IMR-90 (cell line): ENCODE measurements around the gene ASB1. TPM values are rescaled to one million over a fixed set of nuclear protein-coding genes. Genes with fewer than 3 reads are reported as not detected.

Source experiments
- ATAC-seq: fragments of 200-7000 bp; cut with Tn5 transposase; 2 replicates; pipeline ENCODE4 v1.9.1; 2020; ENCODE audit warnings: low read depth, mild to moderate bottlenecking, moderate library complexity
- BruUV-seq: library from RNA; stranded (reverse); fragments of 400-500 nt; replicated peaks from 2 replicates; lab custom pipeline; 2021; lab: Mats Ljungman, UMichigan
- CTCF ChIA-PET: fragments of 300-600 bp; formaldehyde crosslinking; extraction: SDS; loops from one replicate; lab custom pipeline; 2021; ENCODE audit warnings: antibody characterized with exemption; lab: Yijun Ruan, JAX
- POLR2A ChIA-PET: fragments of 300-600 bp; sonication (Branson Sonifier 250); formaldehyde crosslinking; loops from one replicate; lab custom pipeline; 2022; ENCODE audit warnings: antibody characterized with exemption; ENCODE audit not compliant: unreplicated experiment; lab: Charles Lee
- DNase-seq: peaks from one replicate; pipeline ENCODE4 v3.0.0; 2013
- H2AFZ ChIP-seq: replicated peaks from 2 replicates; pipeline ENCODE3; 2013; ENCODE audit warnings: low read length, mild to moderate bottlenecking; ENCODE audit not compliant: poor library complexity
- H2AK5ac ChIP-seq: 2 replicates; pipeline ENCODE4 v1.6.1; 2013; ENCODE audit warnings: low read depth, low read length, inconsistent platforms
- H2AK9ac ChIP-seq: replicated peaks from 2 replicates; pipeline ENCODE3; 2013; ENCODE audit warnings: mild to moderate bottlenecking, low read depth, low read length, moderate library complexity; ENCODE audit not compliant: poor library complexity
- H2BK120ac ChIP-seq: 2 replicates; pipeline ENCODE4 v1.6.1; 2013; ENCODE audit warnings: low read depth, low read length, inconsistent platforms
- H2BK15ac ChIP-seq: 3 replicates; pipeline ENCODE4 v1.6.1; 2013; ENCODE audit warnings: low read depth, low read length, inconsistent platforms
- H2BK20ac ChIP-seq: 2 replicates; pipeline ENCODE4 v1.6.1; 2013; ENCODE audit warnings: low read depth, mild to moderate bottlenecking, inconsistent platforms, low read length, moderate library complexity
- H2BK5ac ChIP-seq: 2 replicates; pipeline ENCODE4 v1.6.1; 2013; ENCODE audit warnings: mild to moderate bottlenecking, low read depth, low read length, inconsistent platforms; ENCODE audit not compliant: poor library complexity, severe bottlenecking
- H3K14ac ChIP-seq: replicated peaks from 2 replicates; pipeline ENCODE4 v1.6.1; 2013; ENCODE audit warnings: low read depth, low read length, inconsistent platforms
- H3K18ac ChIP-seq: 2 replicates; pipeline ENCODE4 v1.6.1; 2013; ENCODE audit warnings: low read depth, low read length, control low read depth
- H3K23ac ChIP-seq: 2 replicates; pipeline ENCODE4 v1.6.1; 2013; ENCODE audit warnings: low read depth, low read length, inconsistent platforms
- H3K27ac ChIP-seq: 2 replicates; pipeline ENCODE4 v1.5.1; 2013; ENCODE audit warnings: mild to moderate bottlenecking, control low read depth, low read length; ENCODE audit not compliant: insufficient read depth
- H3K27me3 ChIP-seq: 2 replicates; pipeline ENCODE4 v1.6.1; 2013; ENCODE audit warnings: low read length; ENCODE audit not compliant: control insufficient read depth, insufficient read depth
- H3K36me3 ChIP-seq: 2 replicates; pipeline ENCODE4 v1.6.1; 2013; ENCODE audit warnings: low read length, mixed read lengths; ENCODE audit not compliant: control insufficient read depth, insufficient read depth
- H3K4ac ChIP-seq: 2 replicates; pipeline ENCODE4 v1.6.1; 2013; ENCODE audit warnings: low read depth, low read length, inconsistent platforms
- H3K4me1 ChIP-seq: 2 replicates; pipeline ENCODE4 v1.6.1; 2013; ENCODE audit warnings: low read length, mixed read lengths; ENCODE audit not compliant: control insufficient read depth, insufficient read depth
- H3K4me2 ChIP-seq: 2 replicates; pipeline ENCODE4 v1.6.1; 2013; ENCODE audit warnings: low read depth, mild to moderate bottlenecking, control low read depth, low read length, moderate library complexity
- H3K4me3 ChIP-seq: 2 replicates; pipeline ENCODE4 v1.5.1; 2013; ENCODE audit warnings: low read depth, mild to moderate bottlenecking, control low read depth, low read length, moderate library complexity; ENCODE audit not compliant: insufficient read depth
- H3K56ac ChIP-seq: 2 replicates; pipeline ENCODE4 v1.6.1; 2013; ENCODE audit warnings: low read length, inconsistent platforms; ENCODE audit not compliant: insufficient read depth; ENCODE audit errors: extremely low read depth
- H3K79me1 ChIP-seq, 2 experiments: 2 replicates each; pipeline ENCODE4 v1.6.1; 2013; ENCODE audit warnings: low read length in 2 of 2, inconsistent platforms in 1 of 2, low read depth in 1 of 2
- H3K9ac ChIP-seq: 2 replicates; pipeline ENCODE4 v1.6.1; 2013; ENCODE audit warnings: low read depth, low read length, control low read depth
- H3K9me1 ChIP-seq: 2 replicates; pipeline ENCODE4 v1.6.1; 2013; ENCODE audit warnings: low read length, inconsistent platforms; ENCODE audit not compliant: insufficient read depth
- H3K9me3 ChIP-seq: 2 replicates; pipeline ENCODE4 v1.6.1; 2013; ENCODE audit warnings: low read length; ENCODE audit not compliant: control insufficient read depth, insufficient read depth
- H4K20me1 ChIP-seq: 2 replicates; pipeline ENCODE4 v1.6.1; 2013; ENCODE audit warnings: low read length, inconsistent platforms; ENCODE audit not compliant: insufficient read depth
- H4K5ac ChIP-seq: 2 replicates; pipeline ENCODE4 v1.6.1; 2013; ENCODE audit warnings: mild to moderate bottlenecking, low read depth, low read length, control low read depth
- H4K8ac ChIP-seq, 2 experiments: 2 replicates each; pipeline ENCODE4 v1.6.1; 2013; ENCODE audit warnings: low read depth in 2 of 2, low read length in 2 of 2, control low read depth in 1 of 2, inconsistent platforms in 1 of 2
- H4K91ac ChIP-seq: 2 replicates; pipeline ENCODE4 v1.6.1; 2013; ENCODE audit warnings: low read depth, low read length, inconsistent platforms; ENCODE audit not compliant: insufficient read depth
- BHLHE40 ChIP-seq: fragments of 150-350 bp; IDR thresholded peaks from 2 replicates; pipeline ENCODE4 v1.6.1; 2016; ENCODE audit warnings: mild to moderate bottlenecking, low read depth, low read length
- CEBPB ChIP-seq: IDR thresholded peaks from 2 replicates; pipeline ENCODE4 v1.6.1; 2012; ENCODE audit warnings: low read depth, low read length, improper control_type of control experiment
- CHD1 ChIP-seq: IDR thresholded peaks from 2 replicates; pipeline ENCODE4 v1.6.1; 2012; ENCODE audit warnings: low read depth, low read length, improper control_type of control experiment
- FOS ChIP-seq: fragments of 150-350 bp; IDR thresholded peaks from 2 replicates; pipeline ENCODE4 v1.6.1; 2016; ENCODE audit warnings: low read depth, low read length
- MAFK ChIP-seq: IDR thresholded peaks from 2 replicates; pipeline ENCODE4 v1.6.1; 2012; ENCODE audit warnings: low read depth, low read length, improper control_type of control experiment
- MAZ ChIP-seq: IDR thresholded peaks from 2 replicates; pipeline ENCODE4 v1.6.1; 2012; ENCODE audit warnings: low read depth, mild to moderate bottlenecking, low read length, improper control_type of control experiment, moderate library complexity, borderline replicate concordance
- MXI1 ChIP-seq: IDR thresholded peaks from 2 replicates; pipeline ENCODE4 v1.6.1; 2012; ENCODE audit warnings: low read depth, mild to moderate bottlenecking, low read length, moderate library complexity, borderline replicate concordance
- NFE2L2 ChIP-seq: fragments of 150-350 bp; IDR thresholded peaks from 2 replicates; pipeline ENCODE4 v1.6.1; 2016; ENCODE audit warnings: low read depth, mild to moderate bottlenecking, low read length
- POLR2A ChIP-seq: IDR thresholded peaks from 2 replicates; pipeline ENCODE4 v1.6.1; 2012; ENCODE audit warnings: mild to moderate bottlenecking, low read depth, low read length
- RAD21 ChIP-seq: IDR thresholded peaks from 2 replicates; pipeline ENCODE4 v1.6.1; 2012; ENCODE audit warnings: low read length, improper control_type of control experiment
- RCOR1 ChIP-seq: IDR thresholded peaks from 2 replicates; pipeline ENCODE4 v1.6.1; 2012; ENCODE audit warnings: mild to moderate bottlenecking, low read length, improper control_type of control experiment; ENCODE audit not compliant: insufficient replicate concordance
- RFX5 ChIP-seq: IDR thresholded peaks from 2 replicates; pipeline ENCODE4 v1.8.0; 2012; ENCODE audit warnings: low read depth, mild to moderate bottlenecking, low read length, moderate library complexity
- SMC3 ChIP-seq: fragments of 150-350 bp; IDR thresholded peaks from 2 replicates; pipeline ENCODE4 v1.6.1; 2016; ENCODE audit warnings: low read depth, mild to moderate bottlenecking, antibody characterized with exemption, low read length, moderate library complexity
- WGBS, 2 experiments: methylation state at CpG; one replicate each; pipeline versions ENCODE4 v1.1.5 to v1.1.7; 2013; ENCODE audit warnings: missing lambda C conversion rate in 2 of 2; ENCODE audit not compliant: insufficient read length in 1 of 2; ENCODE audit errors: extremely low coverage in 2 of 2; 5-methylcytosine and 5-hydroxymethylcytosine counted together
- dilution Hi-C: fragments of 300-500 bp; cut with HindIII; formaldehyde crosslinking; loops from one replicate; pipeline ENCODE4 v1.14.3; 2018; ENCODE audit warnings: low sequenced_read_pairs; ENCODE audit not compliant: unreplicated experiment
- in situ Hi-C: fragments of 300-500 bp; cut with MboI; formaldehyde crosslinking; loops from 3 replicates; pipeline ENCODE4 v1.14.3; 2019; ENCODE audit warnings: low sequenced_read_pairs, inconsistent platforms, mixed read lengths
- intact Hi-C: fragments of 100-400 bp; cut with micrococcal nuclease; formaldehyde crosslinking; loops from 2 replicates; pipeline ENCODE4 v1.10.0; 2022
- polyA plus RNA-seq, 3 experiments: library from polyadenylated mRNA; depleted of rRNA; stranded (reverse); fragments of >200 nt; gene quantifications; 2 replicates each; pipeline ENCODE4 v1.2.3, GENCODE V29; 2012; ENCODE audit warnings: low replicate concordance in 1 of 3
- total RNA-seq: library from RNA; depleted of rRNA; stranded (reverse); fragments of >200 nt; gene quantifications from 2 replicates; pipeline ENCODE4 v1.2.3, GENCODE V29; 2012
- TF ChIP-seq, protein P1 (sequence below): fragments of 150-350 bp; IDR thresholded peaks from 2 replicates; pipeline ENCODE4 v1.6.1; 2016; ENCODE audit warnings: low read depth, mild to moderate bottlenecking, low read length, moderate library complexity, borderline replicate concordance
- TF ChIP-seq, protein P2 (sequence below): conservative IDR thresholded peaks from 2 replicates; pipeline ENCODE4 v1.5.1; 2012; ENCODE audit warnings: mild to moderate bottlenecking, low read depth, low read length, improper control_type of control experiment
- TF ChIP-seq, protein P3 (sequence below): fragments of 150-350 bp; IDR thresholded peaks from 2 replicates; pipeline ENCODE4 v1.6.1; 2017; ENCODE audit warnings: mild to moderate bottlenecking, antibody characterized with exemption, low read length, low read depth

Gene ASB1
- total and polyA plus RNA-seq, 2 of the 4 experiments (the other 2 are of a cell fraction): 23.5 to 37.3 TPM

DNA sequence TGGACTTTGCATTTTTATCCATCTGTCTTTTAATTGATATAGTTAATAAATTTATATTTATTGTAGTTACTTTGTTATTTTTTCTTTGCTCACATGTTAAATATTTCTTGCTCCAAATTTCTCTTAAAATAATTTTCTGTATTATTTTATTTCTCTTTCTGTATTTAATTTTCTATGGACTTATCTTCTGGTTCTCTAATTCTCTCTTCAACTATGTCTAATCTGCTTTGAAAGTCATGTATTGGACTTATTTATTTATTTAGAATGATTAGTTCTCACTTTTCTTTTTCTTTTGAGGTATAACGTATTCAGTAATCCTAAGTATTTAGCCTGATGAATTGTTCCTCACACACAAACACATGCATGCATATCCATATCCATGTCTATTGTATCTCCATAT is 53.1 kb downstream of the ASB1 start:
- H3K4me2 ChIP-seq: no peak overlapping the region
- dilution Hi-C loops (no loop called here), in situ Hi-C loops (no loop called here), intact Hi-C loops (no loop called here)
- no peak overlapping the region for H4K8ac ChIP-seq
- no peak overlapping the region for H3K23ac ChIP-seq
- H4K5ac ChIP-seq: no peak overlapping the region
- no peak overlapping the region for H2BK5ac ChIP-seq
- no peak overlapping the region for H3K14ac ChIP-seq
- WGBS, 2 experiments: no CpG with 5 or more reads among the region's 1 CpG
- H3K9me3 ChIP-seq: peaks cover 9% of the 10 kb centered on the region; the same call in 1 of the 2 replicates
- CTCF ChIA-PET: no interaction called here
- no peak overlapping the region for H3K18ac ChIP-seq
- no peaks in the 10 kb centered on the region for H4K20me1 ChIP-seq
- H3K4me1 ChIP-seq: no peaks in the 10 kb centered on the region
- ATAC-seq: no peak
- H3K4me3 ChIP-seq: no peak overlapping the region
- H3K4ac ChIP-seq: no peak overlapping the region
- no peak for DNase-seq
- no peak overlapping the region for H4K91ac ChIP-seq
- no peak overlapping the region for H3K56ac ChIP-seq
- POLR2A ChIA-PET: no interaction called here
- no peak overlapping the region for H3K27ac ChIP-seq
- no peaks in the 10 kb centered on the region for H3K27me3 ChIP-seq
- no peak overlapping the region for H2BK120ac ChIP-seq
- BruUV-seq: no TSS peak
- no peak overlapping the region for H2BK20ac ChIP-seq
- no peak overlapping the region for H2BK15ac ChIP-seq
- no peak overlapping the region for H2AFZ ChIP-seq
- no peak overlapping the region for H3K9ac ChIP-seq
- H3K36me3 ChIP-seq: no peaks in the 10 kb centered on the region
- H3K79me1 ChIP-seq: no peaks in the 10 kb centered on the region
- TF ChIP-seq NFE2L2 (no peak), CHD1 (no peak), MAFK (no peak), FOS (no peak), MXI1 (no peak), SMC3 (no peak), RAD21 (no peak), MAZ (no peak), BHLHE40 (no peak), RFX5 (no peak), POLR2A (no peak), CEBPB (no peak), RCOR1 (no peak)
- TF ChIP-seq, protein P1, sequence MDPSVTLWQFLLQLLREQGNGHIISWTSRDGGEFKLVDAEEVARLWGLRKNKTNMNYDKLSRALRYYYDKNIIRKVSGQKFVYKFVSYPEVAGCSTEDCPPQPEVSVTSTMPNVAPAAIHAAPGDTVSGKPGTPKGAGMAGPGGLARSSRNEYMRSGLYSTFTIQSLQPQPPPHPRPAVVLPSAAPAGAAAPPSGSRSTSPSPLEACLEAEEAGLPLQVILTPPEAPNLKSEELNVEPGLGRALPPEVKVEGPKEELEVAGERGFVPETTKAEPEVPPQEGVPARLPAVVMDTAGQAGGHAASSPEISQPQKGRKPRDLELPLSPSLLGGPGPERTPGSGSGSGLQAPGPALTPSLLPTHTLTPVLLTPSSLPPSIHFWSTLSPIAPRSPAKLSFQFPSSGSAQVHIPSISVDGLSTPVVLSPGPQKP: no peak
- TF ChIP-seq, protein P2, sequence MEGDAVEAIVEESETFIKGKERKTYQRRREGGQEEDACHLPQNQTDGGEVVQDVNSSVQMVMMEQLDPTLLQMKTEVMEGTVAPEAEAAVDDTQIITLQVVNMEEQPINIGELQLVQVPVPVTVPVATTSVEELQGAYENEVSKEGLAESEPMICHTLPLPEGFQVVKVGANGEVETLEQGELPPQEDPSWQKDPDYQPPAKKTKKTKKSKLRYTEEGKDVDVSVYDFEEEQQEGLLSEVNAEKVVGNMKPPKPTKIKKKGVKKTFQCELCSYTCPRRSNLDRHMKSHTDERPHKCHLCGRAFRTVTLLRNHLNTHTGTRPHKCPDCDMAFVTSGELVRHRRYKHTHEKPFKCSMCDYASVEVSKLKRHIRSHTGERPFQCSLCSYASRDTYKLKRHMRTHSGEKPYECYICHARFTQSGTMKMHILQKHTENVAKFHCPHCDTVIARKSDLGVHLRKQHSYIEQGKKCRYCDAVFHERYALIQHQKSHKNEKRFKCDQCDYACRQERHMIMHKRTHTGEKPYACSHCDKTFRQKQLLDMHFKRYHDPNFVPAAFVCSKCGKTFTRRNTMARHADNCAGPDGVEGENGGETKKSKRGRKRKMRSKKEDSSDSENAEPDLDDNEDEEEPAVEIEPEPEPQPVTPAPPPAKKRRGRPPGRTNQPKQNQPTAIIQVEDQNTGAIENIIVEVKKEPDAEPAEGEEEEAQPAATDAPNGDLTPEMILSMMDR: no peak
- TF ChIP-seq, protein P3, sequence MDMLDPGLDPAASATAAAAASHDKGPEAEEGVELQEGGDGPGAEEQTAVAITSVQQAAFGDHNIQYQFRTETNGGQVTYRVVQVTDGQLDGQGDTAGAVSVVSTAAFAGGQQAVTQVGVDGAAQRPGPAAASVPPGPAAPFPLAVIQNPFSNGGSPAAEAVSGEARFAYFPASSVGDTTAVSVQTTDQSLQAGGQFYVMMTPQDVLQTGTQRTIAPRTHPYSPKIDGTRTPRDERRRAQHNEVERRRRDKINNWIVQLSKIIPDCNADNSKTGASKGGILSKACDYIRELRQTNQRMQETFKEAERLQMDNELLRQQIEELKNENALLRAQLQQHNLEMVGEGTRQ: no peak
- H3K9me1 ChIP-seq: peaks cover under 1% of the 10 kb centered on the region; the same call in 1 of the 2 replicates
- no peak overlapping the region for H2AK5ac ChIP-seq
- H2AK9ac ChIP-seq: no peak overlapping the region
